Keratinocyte (primary cell): ENCODE data around the gene SLC25A46.
"Not testable (repeated sequence)": the region's sequence is repeated elsewhere in the genome, so short reads cannot be mapped to it uniquely, and the experiment has no call there.

Experiments used
- EZH2 ChIP-seq: IDR thresholded peaks from one replicate; pipeline ENCODE4 v1.6.1; 2012; ENCODE audit warnings: inconsistent platforms, mild to moderate bottlenecking, low read length, moderate library complexity
- TF ChIP-seq, protein P1 (sequence below), 3 experiments: IDR thresholded peaks in 1 of 3; conservative IDR thresholded peaks in 1 of 3; optimal IDR thresholded peaks in 1 of 3; 2 replicates in 2 of 3; 3 replicates in 1 of 3; pipeline versions ENCODE3 to v1.5.1; 2011; ENCODE audit warnings: low read length in 3 of 3, mild to moderate bottlenecking in 3 of 3, moderate library complexity in 2 of 3, control low read depth in 1 of 3, inconsistent platforms in 1 of 3; ENCODE audit not compliant: insufficient read depth in 2 of 3; ENCODE audit errors: extremely low read depth in 1 of 3

DNA sequence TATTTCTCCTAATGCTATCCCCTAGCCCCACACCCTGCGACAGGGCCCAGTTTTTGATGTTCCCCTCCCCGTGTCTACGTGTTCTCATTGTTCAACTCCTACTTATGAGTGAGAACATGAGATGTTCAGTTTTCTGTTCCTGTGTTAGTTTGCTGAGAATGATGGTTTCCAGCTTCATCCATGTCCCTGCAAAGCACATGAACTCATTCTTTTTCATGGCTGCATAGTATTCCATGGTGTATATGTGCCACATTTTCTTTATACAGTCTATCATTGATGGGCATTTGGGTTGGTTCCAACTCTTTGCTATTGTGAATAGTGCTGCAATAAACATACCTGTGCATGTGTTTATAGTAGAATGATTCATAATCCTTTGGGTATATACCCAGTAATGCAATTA is 49.2 kb downstream of the SLC25A46 start:
- TF ChIP-seq, protein P1, sequence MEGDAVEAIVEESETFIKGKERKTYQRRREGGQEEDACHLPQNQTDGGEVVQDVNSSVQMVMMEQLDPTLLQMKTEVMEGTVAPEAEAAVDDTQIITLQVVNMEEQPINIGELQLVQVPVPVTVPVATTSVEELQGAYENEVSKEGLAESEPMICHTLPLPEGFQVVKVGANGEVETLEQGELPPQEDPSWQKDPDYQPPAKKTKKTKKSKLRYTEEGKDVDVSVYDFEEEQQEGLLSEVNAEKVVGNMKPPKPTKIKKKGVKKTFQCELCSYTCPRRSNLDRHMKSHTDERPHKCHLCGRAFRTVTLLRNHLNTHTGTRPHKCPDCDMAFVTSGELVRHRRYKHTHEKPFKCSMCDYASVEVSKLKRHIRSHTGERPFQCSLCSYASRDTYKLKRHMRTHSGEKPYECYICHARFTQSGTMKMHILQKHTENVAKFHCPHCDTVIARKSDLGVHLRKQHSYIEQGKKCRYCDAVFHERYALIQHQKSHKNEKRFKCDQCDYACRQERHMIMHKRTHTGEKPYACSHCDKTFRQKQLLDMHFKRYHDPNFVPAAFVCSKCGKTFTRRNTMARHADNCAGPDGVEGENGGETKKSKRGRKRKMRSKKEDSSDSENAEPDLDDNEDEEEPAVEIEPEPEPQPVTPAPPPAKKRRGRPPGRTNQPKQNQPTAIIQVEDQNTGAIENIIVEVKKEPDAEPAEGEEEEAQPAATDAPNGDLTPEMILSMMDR (optimal IDR thresholded peaks at IDR 0.05 in 1 of 3, IDR thresholded peaks at IDR 0.05 in 1 of 3, conservative IDR thresholded peaks at IDR 0.05 in 1 of 3; ENCODE audit: extremely low read depth in 1 of 3, insufficient read depth in 2 of 3, low read length in 3 of 3), result not testable (repeated sequence)
- TF ChIP-seq EZH2, result not testable (repeated sequence)
